Right hindlimb (tissue), 1 donor: ENCODE results near the gene PRKCH.

Experiments
- DNase-seq: peaks from one replicate; pipeline ENCODE4 v3.0.0-alpha.2; 2018

PRKCH gene

GRCh38 chr14:61433828-61434227 is 112.4 kb downstream of the PRKCH start:
- DNase-seq: no peak

GRCh38 chr14:61434311-61434710 is 112.9 kb downstream of the PRKCH start:
- DNase-seq: no peak

- no peak for DNase-seq
These were observed 114.4 kb downstream of the PRKCH start for GRCh38 chr14:61435563-61436337.

GRCh38 chr14:61437381-61437780 is 116.0 kb downstream of the PRKCH start:
- no peak for DNase-seq

GRCh38 chr14:61438036-61438435 is 116.7 kb downstream of the PRKCH start:
- DNase-seq: no peak

- no peak for DNase-seq
These were observed 117.1 kb downstream of the PRKCH start for GRCh38 chr14:61438497-61438859.

- DNase-seq: no peak
These were observed 117.7 kb downstream of the PRKCH start for GRCh38 chr14:61438860-61439765.

GRCh38 chr14:61439779-61440418 is 118.5 kb downstream of the PRKCH start:
- DNase-seq: no peak

GRCh38 chr14:61443481-61443880 is 122.1 kb downstream of the PRKCH start:
- no peak for DNase-seq

GRCh38 chr14:61444215-61444768 is 122.9 kb downstream of the PRKCH start:
- no peak for DNase-seq

GRCh38 chr14:61451491-61451890 is 130.1 kb downstream of the PRKCH start:
- no peak for DNase-seq

GRCh38 chr14:61451891-61452400 is 130.6 kb downstream of the PRKCH start:
- no peak for DNase-seq

- DNase-seq: no peak
These were observed 131.1 kb downstream of the PRKCH start for GRCh38 chr14:61452452-61452851.

GRCh38 chr14:61453103-61453767 is 131.9 kb downstream of the PRKCH start:
- no peak for DNase-seq

GRCh38 chr14:61454545-61454944 is 133.2 kb downstream of the PRKCH start:
- no peak for DNase-seq

- no peak for DNase-seq
These were observed 134.0 kb downstream of the PRKCH start for GRCh38 chr14:61455351-61455750.

GRCh38 chr14:61456720-61457119 is 135.3 kb downstream of the PRKCH start:
- DNase-seq: peak; percentile 67

- DNase-seq: no peak
These were observed 137.4 kb downstream of the PRKCH start for GRCh38 chr14:61458766-61459165.

GRCh38 chr14:61459229-61459628 is 137.8 kb downstream of the PRKCH start:
- DNase-seq: no peak

GRCh38 chr14:61460063-61460462 is 138.7 kb downstream of the PRKCH start:
- DNase-seq: no peak

GRCh38 chr14:61460718-61461611 is 139.6 kb downstream of the PRKCH start:
- DNase-seq: no peak
